HepG2 (cell line): ENCODE results near the gene SNAP29. TPM values are rescaled to one million over a fixed set of nuclear protein-coding genes. Genes with fewer than 3 reads are reported as not detected.
A peak's percentile ranks its signal among the peaks of the same experiment; 100 is the strongest.

ENCODE experiments used
- GLI4 ChIP-seq: sonication (generic); formaldehyde crosslinking; IDR thresholded peaks from 2 replicates; pipeline ENCODE4 v1.5.1; 2020; ENCODE audit warnings: missing genetic modification reagents, mild to moderate bottlenecking, moderate library complexity, borderline replicate concordance
- HMGA1 ChIP-seq: sonication (generic); formaldehyde crosslinking; conservative IDR thresholded peaks from 2 replicates; pipeline ENCODE4 v1.4.0; 2020; ENCODE audit warnings: missing genetic modification reagents
- NPAS2 ChIP-seq: sonication (generic); formaldehyde crosslinking; IDR thresholded peaks from 2 replicates; pipeline ENCODE4 v1.8.0; 2022; ENCODE audit warnings: mild to moderate bottlenecking, missing genetic modification reagents, borderline replicate concordance
- REXO4 ChIP-seq: sonication (generic); formaldehyde crosslinking; IDR thresholded peaks from 2 replicates; pipeline ENCODE4 v1.8.0; 2022; ENCODE audit warnings: missing genetic modification reagents, mild to moderate bottlenecking, borderline replicate concordance
- ZNF326 ChIP-seq: sonication (generic); formaldehyde crosslinking; IDR thresholded peaks from 2 replicates; pipeline ENCODE4 v1.4.0; 2020; ENCODE audit warnings: missing genetic modification reagents, borderline replicate concordance
- ZNF589 ChIP-seq: sonication (generic); formaldehyde crosslinking; conservative IDR thresholded peaks from 2 replicates; pipeline ENCODE4 v1.8.0; 2022; ENCODE audit warnings: mild to moderate bottlenecking, moderate library complexity, missing genetic modification reagents
- ZNF660 ChIP-seq: sonication (generic); formaldehyde crosslinking; IDR thresholded peaks from 2 replicates; pipeline ENCODE4 v1.5.1; 2020; ENCODE audit warnings: mild to moderate bottlenecking, low read depth, missing genetic modification reagents, borderline replicate concordance
- polyA plus RNA-seq, 8 experiments: library from polyadenylated mRNA; depleted of rRNA in 3 of 8; stranded (reverse) in 7 of 8; unstranded in 1 of 8; fragments of >200 nt; fragmentation: Illumina TruSeq in 4 of 8; extraction: Trizol in 4 of 8; gene quantifications; 2 replicates each; pipeline versions ENCODE4 v1.2.1 to v1.2.3, GENCODE V29; 2011 to 2016; ENCODE audit warnings: low read depth in 4 of 8, missing spikeins in 1 of 8, mixed read lengths in 1 of 8; ENCODE audit not compliant: insufficient read depth in 1 of 8
- total RNA-seq, 5 experiments: library from RNA; depleted of rRNA; stranded (reverse); fragments of >200 nt; fragmentation: Illumina TruSeq; extraction: Trizol; gene quantifications; 2 replicates each; pipeline ENCODE4 v1.2.3, GENCODE V29; 2016; ENCODE audit warnings: low read depth in 1 of 5
- TF ChIP-seq, protein P1 (sequence below): sonication (generic); formaldehyde crosslinking; IDR thresholded peaks from 2 replicates; pipeline ENCODE4 v1.4.0; 2020; ENCODE audit warnings: missing genetic modification reagents, borderline replicate concordance
- TF ChIP-seq, protein P2 (sequence below): sonication (generic); formaldehyde crosslinking; IDR thresholded peaks from 2 replicates; pipeline ENCODE4 v1.4.0; 2020; ENCODE audit warnings: missing genetic modification reagents
- TF ChIP-seq, protein P3 (sequence below): sonication (generic); formaldehyde crosslinking; IDR thresholded peaks from 2 replicates; pipeline ENCODE4 v1.4.0; 2020; ENCODE audit warnings: mild to moderate bottlenecking, missing genetic modification reagents
- TF ChIP-seq, protein P4 (sequence below): sonication (generic); formaldehyde crosslinking; IDR thresholded peaks from 2 replicates; pipeline ENCODE4 v1.5.0; 2020; ENCODE audit warnings: mild to moderate bottlenecking, missing genetic modification reagents, borderline replicate concordance
- TF ChIP-seq, protein P5 (sequence below): sonication (generic); formaldehyde crosslinking; IDR thresholded peaks from 2 replicates; pipeline ENCODE4 v1.5.0; 2020; ENCODE audit warnings: missing genetic modification reagents
- TF ChIP-seq, protein P6 (sequence below): IDR thresholded peaks from 2 replicates; pipeline ENCODE4 v1.6.1; 2016; ENCODE audit warnings: low read depth, control low read depth
- TF ChIP-seq, protein P7 (sequence below): sonication (generic); formaldehyde crosslinking; IDR thresholded peaks from 2 replicates; pipeline ENCODE4 v1.5.0; 2020; ENCODE audit warnings: missing genetic modification reagents

The SNAP29 gene
- total and polyA plus RNA-seq, 2 of the 13 experiments (the other 11 are each of a cell fraction or from before 2014, with no cell fraction given), result 12.3 to 30.7 TPM

DNA sequence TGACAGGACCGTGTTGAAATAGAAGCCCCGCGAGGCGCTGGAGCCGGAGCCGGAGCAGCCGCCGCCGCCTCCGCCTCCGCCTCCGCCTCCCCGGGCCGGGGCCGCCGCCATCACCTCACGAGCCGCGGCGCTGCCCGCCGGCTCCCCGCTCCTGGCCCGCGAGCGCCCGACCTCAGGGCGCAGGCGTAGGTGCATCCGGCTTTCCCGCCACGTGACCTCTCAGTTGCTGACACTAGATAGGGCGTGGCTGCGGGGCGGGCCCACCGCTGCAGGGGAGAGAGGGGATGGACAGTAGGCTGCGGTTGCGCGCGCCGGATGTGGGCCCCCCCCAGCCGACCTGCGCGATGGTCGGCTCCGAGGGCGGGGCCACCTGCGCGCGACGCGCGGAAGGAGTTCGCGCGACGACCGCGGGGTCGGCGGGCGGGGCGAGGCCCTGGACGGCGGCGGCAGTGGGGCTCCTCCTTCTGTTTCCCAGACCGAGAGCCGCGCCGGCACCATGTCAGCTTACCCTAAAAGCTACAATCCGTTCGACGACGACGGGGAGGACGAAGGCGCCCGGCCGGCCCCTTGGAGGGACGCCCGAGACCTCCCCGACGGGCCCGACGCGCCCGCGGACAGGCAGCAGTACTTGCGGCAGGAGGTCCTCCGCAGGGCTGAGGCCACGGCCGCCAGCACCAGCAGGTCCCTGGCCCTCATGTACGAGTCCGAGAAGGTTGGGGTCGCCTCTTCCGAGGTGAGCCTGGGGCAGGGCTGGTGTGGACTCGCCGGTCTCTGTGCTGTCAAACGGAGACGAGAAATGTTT, at the start of gene SNAP29, which contains the start of gene PI4KA (continued):
- TF ChIP-seq, protein P1, sequence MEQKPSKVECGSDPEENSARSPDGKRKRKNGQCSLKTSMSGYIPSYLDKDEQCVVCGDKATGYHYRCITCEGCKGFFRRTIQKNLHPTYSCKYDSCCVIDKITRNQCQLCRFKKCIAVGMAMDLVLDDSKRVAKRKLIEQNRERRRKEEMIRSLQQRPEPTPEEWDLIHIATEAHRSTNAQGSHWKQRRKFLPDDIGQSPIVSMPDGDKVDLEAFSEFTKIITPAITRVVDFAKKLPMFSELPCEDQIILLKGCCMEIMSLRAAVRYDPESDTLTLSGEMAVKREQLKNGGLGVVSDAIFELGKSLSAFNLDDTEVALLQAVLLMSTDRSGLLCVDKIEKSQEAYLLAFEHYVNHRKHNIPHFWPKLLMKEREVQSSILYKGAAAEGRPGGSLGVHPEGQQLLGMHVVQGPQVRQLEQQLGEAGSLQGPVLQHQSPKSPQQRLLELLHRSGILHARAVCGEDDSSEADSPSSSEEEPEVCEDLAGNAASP (CRISPR knock-in tag), result peak; percentile 60
- TF ChIP-seq ZNF326 (CRISPR knock-in tag) (no peak), GLI4 (CRISPR knock-in tag) (no peak), REXO4 (CRISPR knock-in tag) (no peak), NPAS2 (CRISPR knock-in tag) (no peak), HMGA1 (CRISPR knock-in tag) (no peak), ZNF589 (CRISPR knock-in tag) (peak; percentile 82; the same call in 1 of the 2 replicates), ZNF660 (no peak)
- TF ChIP-seq, protein P2, sequence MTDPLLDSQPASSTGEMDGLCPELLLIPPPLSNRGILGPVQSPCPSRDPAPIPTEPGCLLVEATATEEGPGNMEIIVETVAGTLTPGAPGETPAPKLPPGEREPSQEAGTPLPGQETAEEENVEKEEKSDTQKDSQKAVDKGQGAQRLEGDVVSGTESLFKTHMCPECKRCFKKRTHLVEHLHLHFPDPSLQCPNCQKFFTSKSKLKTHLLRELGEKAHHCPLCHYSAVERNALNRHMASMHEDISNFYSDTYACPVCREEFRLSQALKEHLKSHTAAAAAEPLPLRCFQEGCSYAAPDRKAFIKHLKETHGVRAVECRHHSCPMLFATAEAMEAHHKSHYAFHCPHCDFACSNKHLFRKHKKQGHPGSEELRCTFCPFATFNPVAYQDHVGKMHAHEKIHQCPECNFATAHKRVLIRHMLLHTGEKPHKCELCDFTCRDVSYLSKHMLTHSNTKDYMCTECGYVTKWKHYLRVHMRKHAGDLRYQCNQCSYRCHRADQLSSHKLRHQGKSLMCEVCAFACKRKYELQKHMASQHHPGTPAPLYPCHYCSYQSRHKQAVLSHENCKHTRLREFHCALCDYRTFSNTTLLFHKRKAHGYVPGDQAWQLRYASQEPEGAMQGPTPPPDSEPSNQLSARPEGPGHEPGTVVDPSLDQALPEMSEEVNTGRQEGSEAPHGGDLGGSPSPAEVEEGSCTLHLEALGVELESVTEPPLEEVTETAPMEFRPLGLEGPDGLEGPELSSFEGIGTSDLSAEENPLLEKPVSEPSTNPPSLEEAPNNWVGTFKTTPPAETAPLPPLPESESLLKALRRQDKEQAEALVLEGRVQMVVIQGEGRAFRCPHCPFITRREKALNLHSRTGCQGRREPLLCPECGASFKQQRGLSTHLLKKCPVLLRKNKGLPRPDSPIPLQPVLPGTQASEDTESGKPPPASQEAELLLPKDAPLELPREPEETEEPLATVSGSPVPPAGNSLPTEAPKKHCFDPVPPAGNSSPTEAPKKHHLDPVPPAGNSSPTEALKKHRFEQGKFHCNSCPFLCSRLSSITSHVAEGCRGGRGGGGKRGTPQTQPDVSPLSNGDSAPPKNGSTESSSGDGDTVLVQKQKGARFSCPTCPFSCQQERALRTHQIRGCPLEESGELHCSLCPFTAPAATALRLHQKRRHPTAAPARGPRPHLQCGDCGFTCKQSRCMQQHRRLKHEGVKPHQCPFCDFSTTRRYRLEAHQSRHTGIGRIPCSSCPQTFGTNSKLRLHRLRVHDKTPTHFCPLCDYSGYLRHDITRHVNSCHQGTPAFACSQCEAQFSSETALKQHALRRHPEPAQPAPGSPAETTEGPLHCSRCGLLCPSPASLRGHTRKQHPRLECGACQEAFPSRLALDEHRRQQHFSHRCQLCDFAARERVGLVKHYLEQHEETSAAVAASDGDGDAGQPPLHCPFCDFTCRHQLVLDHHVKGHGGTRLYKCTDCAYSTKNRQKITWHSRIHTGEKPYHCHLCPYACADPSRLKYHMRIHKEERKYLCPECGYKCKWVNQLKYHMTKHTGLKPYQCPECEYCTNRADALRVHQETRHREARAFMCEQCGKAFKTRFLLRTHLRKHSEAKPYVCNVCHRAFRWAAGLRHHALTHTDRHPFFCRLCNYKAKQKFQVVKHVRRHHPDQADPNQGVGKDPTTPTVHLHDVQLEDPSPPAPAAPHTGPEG (CRISPR knock-in tag), result no peak; the same call in 1 of the 2 replicates
- TF ChIP-seq, protein P3, sequence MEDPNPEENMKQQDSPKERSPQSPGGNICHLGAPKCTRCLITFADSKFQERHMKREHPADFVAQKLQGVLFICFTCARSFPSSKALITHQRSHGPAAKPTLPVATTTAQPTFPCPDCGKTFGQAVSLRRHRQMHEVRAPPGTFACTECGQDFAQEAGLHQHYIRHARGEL, result no peak
- TF ChIP-seq, protein P4, sequence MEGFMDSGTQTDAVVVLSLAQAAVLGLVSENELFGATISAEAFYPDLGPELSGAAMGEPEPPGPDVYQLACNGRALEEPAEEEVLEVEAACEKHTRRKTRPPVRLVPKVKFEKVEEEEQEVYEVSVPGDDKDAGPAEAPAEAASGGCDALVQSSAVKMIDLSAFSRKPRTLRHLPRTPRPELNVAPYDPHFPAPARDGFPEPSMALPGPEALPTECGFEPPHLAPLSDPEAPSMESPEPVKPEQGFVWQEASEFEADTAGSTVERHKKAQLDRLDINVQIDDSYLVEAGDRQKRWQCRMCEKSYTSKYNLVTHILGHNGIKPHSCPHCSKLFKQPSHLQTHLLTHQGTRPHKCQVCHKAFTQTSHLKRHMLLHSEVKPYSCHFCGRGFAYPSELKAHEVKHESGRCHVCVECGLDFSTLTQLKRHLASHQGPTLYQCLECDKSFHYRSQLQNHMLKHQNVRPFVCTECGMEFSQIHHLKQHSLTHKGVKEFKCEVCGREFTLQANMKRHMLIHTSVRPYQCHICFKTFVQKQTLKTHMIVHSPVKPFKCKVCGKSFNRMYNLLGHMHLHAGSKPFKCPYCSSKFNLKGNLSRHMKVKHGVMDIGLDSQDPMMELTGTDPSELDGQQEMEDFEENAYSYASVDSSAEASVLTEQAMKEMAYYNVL (CRISPR knock-in tag), result no peak
- TF ChIP-seq, protein P5, sequence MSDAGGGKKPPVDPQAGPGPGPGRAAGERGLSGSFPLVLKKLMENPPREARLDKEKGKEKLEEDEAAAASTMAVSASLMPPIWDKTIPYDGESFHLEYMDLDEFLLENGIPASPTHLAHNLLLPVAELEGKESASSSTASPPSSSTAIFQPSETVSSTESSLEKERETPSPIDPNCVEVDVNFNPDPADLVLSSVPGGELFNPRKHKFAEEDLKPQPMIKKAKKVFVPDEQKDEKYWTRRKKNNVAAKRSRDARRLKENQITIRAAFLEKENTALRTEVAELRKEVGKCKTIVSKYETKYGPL (CRISPR knock-in tag), result no peak
- TF ChIP-seq, protein P6, sequence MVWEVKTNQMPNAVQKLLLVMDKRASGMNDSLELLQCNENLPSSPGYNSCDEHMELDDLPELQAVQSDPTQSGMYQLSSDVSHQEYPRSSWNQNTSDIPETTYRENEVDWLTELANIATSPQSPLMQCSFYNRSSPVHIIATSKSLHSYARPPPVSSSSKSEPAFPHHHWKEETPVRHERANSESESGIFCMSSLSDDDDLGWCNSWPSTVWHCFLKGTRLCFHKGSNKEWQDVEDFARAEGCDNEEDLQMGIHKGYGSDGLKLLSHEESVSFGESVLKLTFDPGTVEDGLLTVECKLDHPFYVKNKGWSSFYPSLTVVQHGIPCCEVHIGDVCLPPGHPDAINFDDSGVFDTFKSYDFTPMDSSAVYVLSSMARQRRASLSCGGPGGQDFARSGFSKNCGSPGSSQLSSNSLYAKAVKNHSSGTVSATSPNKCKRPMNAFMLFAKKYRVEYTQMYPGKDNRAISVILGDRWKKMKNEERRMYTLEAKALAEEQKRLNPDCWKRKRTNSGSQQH (CRISPR knock-in tag), result no peak
- TF ChIP-seq, protein P7, sequence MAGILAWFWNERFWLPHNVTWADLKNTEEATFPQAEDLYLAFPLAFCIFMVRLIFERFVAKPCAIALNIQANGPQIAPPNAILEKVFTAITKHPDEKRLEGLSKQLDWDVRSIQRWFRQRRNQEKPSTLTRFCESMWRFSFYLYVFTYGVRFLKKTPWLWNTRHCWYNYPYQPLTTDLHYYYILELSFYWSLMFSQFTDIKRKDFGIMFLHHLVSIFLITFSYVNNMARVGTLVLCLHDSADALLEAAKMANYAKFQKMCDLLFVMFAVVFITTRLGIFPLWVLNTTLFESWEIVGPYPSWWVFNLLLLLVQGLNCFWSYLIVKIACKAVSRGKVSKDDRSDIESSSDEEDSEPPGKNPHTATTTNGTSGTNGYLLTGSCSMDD (CRISPR knock-in tag), result no peak
